Panc1 (cell line): ENCODE data around the gene ZFPL1. TPM values are rescaled to one million over a fixed set of nuclear protein-coding genes. Genes with fewer than 3 reads are reported as not detected.

ENCODE experiments used
- ATAC-seq: fragments of 200-7000 bp; cut with Tn5 transposase; 2 replicates; pipeline ENCODE4 v1.9.1; 2020; ENCODE audit warnings: mild to moderate bottlenecking, moderate library complexity
- BruUV-seq: library from RNA; stranded (reverse); fragments of 400-500 nt; replicated peaks from 2 replicates; lab custom pipeline; 2021; lab: Mats Ljungman, UMichigan
- CTCF ChIA-PET: fragments of 300-600 bp; sonication (Branson Sonifier 250); formaldehyde crosslinking; loops from one replicate; lab custom pipeline; 2022; ENCODE audit warnings: antibody characterized with exemption; lab: Charles Lee
- POLR2A ChIA-PET: fragments of 300-600 bp; sonication (Branson Sonifier 250); formaldehyde crosslinking; loops from one replicate; lab custom pipeline; 2022; ENCODE audit warnings: antibody characterized with exemption; lab: Charles Lee
- DNase-seq: peaks from one replicate; pipeline ENCODE4 v3.0.0-alpha.2; 2010; ENCODE audit warnings: low read depth, low spot score
- H3K27ac ChIP-seq: 2 replicates; pipeline ENCODE4 v1.5.1; 2011; ENCODE audit warnings: mild to moderate bottlenecking, low read length, inconsistent platforms
- H3K27me3 ChIP-seq: fragments of 200-500 bp; sonication (Bioruptor generic); 2 replicates; pipeline ENCODE4 v1.6.0; 2014; ENCODE audit warnings: low read length, inconsistent platforms; ENCODE audit not compliant: control insufficient read depth, insufficient read depth
- H3K36me3 ChIP-seq: fragments of 200-500 bp; sonication (Bioruptor generic); 2 replicates; pipeline ENCODE4 v1.5.1; 2014; ENCODE audit warnings: inconsistent platforms, mild to moderate bottlenecking, low read length, moderate library complexity; ENCODE audit not compliant: control insufficient read depth, insufficient read depth
- H3K4me1 ChIP-seq: 2 replicates; pipeline ENCODE4 v1.5.1; 2011; ENCODE audit warnings: inconsistent platforms, mild to moderate bottlenecking, low read length, moderate library complexity; ENCODE audit not compliant: control insufficient read depth, insufficient read depth
- H3K4me3 ChIP-seq, 2 experiments: 2 replicates each; pipeline ENCODE4 v1.5.1; 2011 to 2012; ENCODE audit warnings: low read depth in 2 of 2, low read length in 2 of 2, mild to moderate bottlenecking in 2 of 2, inconsistent platforms in 1 of 2, moderate library complexity in 1 of 2
- H3K9me3 ChIP-seq: fragments of 200-500 bp; sonication (Bioruptor generic); 2 replicates; pipeline ENCODE4 v1.5.1; 2014; ENCODE audit warnings: low read depth, mild to moderate bottlenecking, inconsistent platforms, low read length, moderate library complexity; ENCODE audit not compliant: control insufficient read depth, insufficient read depth
- POLR2AphosphoS5 ChIP-seq: IDR thresholded peaks from 2 replicates; pipeline ENCODE4 v1.6.1; 2012; ENCODE audit warnings: mild to moderate bottlenecking, low read depth, low read length, moderate library complexity
- TCF7L2 ChIP-seq: IDR thresholded peaks from 2 replicates; pipeline ENCODE4 v1.6.1; 2011; ENCODE audit warnings: mild to moderate bottlenecking, low read depth, low read length, inconsistent platforms
- in situ Hi-C: cut with HindIII; loops from 2 replicates; pipeline ENCODE4 v1.10.0; 2016; ENCODE audit warnings: low sequenced_read_pairs, low pct_unique_long_range_greater_than_20kb
- intact Hi-C: fragments of 100-400 bp; cut with micrococcal nuclease; formaldehyde crosslinking; loops from one replicate; pipeline ENCODE4 v1.10.0; 2022; ENCODE audit not compliant: unreplicated experiment
- total RNA-seq: library from RNA; stranded (reverse); gene quantifications from one replicate; pipeline ENCODE4 v1.2.1, GENCODE V29; 2021; ENCODE audit not compliant: unreplicated experiment
- TF ChIP-seq, protein P1 (sequence below), 2 experiments: IDR thresholded peaks; 2 replicates each; pipeline ENCODE4 v1.6.1; 2011 to 2012; ENCODE audit warnings: low read depth in 2 of 2, control low read depth in 1 of 2, low read length in 1 of 2, mild to moderate bottlenecking in 1 of 2, moderate library complexity in 1 of 2; ENCODE audit not compliant: insufficient read depth in 1 of 2

Gene ZFPL1
- total RNA-seq, 1 experiment from 2014 or later = 68.4 TPM

DNA sequence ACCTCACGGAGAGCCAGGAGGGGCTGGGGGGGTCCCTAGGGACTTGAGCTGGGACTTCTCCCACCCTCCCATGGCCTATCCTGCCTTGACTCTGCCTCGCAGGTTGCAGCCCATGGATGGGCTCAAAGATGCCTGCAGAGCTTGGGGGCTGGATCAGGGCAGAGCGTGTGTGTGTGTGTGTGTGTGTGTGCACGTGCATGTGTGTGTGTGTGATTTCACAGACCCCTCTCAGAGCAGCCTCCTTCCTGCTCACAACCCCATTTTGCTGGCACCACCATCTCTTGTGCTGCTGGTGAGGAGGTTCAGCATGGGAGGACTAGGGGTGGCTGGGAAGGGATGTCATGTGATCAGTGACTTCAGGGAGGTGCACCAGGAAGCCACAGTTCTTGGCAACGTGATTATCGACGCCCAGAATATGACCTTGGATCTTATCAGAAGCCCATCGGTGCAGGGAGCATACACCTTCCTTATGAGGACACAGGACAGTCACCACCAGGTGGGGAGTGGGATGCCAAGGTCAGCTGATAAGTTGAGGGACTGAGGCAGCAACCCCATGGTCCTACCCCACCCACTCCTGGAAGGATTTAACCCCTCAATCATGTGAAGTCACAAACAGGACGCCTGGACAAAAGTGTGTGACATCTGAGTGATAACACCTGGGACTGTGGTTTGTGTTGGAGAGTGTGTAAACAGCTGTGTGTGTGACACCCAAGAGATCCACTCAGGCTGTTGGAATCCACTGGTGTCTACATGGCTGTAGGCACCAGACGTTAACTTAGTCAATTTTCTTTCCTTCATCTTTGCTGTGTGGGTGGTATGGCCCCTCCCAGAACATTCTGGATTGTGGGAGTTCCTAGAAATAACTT, 23.8 kb upstream of the ZFPL1 start:
- H3K4me3 ChIP-seq = no peak overlapping the region
- no TSS peak for BruUV-seq
- H3K9me3 ChIP-seq = no peaks in the 10 kb centered on the region
- no peak for TF ChIP-seq POLR2AphosphoS5
- TF ChIP-seq, protein P1, sequence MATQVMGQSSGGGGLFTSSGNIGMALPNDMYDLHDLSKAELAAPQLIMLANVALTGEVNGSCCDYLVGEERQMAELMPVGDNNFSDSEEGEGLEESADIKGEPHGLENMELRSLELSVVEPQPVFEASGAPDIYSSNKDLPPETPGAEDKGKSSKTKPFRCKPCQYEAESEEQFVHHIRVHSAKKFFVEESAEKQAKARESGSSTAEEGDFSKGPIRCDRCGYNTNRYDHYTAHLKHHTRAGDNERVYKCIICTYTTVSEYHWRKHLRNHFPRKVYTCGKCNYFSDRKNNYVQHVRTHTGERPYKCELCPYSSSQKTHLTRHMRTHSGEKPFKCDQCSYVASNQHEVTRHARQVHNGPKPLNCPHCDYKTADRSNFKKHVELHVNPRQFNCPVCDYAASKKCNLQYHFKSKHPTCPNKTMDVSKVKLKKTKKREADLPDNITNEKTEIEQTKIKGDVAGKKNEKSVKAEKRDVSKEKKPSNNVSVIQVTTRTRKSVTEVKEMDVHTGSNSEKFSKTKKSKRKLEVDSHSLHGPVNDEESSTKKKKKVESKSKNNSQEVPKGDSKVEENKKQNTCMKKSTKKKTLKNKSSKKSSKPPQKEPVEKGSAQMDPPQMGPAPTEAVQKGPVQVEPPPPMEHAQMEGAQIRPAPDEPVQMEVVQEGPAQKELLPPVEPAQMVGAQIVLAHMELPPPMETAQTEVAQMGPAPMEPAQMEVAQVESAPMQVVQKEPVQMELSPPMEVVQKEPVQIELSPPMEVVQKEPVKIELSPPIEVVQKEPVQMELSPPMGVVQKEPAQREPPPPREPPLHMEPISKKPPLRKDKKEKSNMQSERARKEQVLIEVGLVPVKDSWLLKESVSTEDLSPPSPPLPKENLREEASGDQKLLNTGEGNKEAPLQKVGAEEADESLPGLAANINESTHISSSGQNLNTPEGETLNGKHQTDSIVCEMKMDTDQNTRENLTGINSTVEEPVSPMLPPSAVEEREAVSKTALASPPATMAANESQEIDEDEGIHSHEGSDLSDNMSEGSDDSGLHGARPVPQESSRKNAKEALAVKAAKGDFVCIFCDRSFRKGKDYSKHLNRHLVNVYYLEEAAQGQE (IDR thresholded peaks at IDR 0.05; ENCODE audit: insufficient read depth in 1 of 2, low read depth in 2 of 2, low read length in 1 of 2) = no peak
- TF ChIP-seq TCF7L2 = no peak
- H3K4me1 ChIP-seq = no peaks in the 10 kb centered on the region
- DNase-seq = no peak
- H3K27ac ChIP-seq = no peak overlapping the region
- in situ Hi-C loops = no loop called here
- no peaks in the 10 kb centered on the region for H3K36me3 ChIP-seq
- POLR2A ChIA-PET = no interaction called here
- H3K27me3 ChIP-seq = no peaks in the 10 kb centered on the region
- no peak for ATAC-seq
- intact Hi-C loops = no loop called here
- CTCF ChIA-PET = no interaction called here

DNA sequence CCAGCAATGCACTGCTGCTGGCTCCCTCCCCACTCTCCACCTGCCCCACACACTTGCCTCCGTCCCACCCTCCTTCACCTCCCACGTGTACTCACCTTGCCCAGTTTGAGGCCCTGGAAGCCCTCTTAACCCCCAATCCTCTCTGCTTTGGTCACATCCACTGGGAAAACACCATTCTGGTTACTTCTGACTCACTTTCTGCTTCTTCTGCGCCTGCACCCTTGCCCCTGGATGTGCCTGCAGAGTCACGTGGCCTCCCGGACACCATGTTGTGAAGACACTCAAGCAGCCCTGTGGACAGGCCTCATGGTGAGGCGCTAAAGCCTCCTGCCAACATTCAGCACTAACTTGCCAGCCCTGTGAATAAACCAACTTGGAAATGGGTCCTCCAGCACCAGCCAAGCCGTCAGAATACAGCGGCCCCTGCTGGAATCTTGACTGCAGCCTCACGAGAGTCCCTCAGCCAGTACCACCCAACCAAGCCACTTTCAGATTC, 23.1 kb upstream of the ZFPL1 start:
- Histone ChIP-seq H3K4me1 (no peaks in the 10 kb centered on the region), H3K36me3 (no peaks in the 10 kb centered on the region), H3K4me3 (no peak overlapping the region), H3K9me3 (no peaks in the 10 kb centered on the region), H3K27me3 (no peaks in the 10 kb centered on the region), H3K27ac (no peak overlapping the region)
- TF ChIP-seq TCF7L2 = no peak
- POLR2A ChIA-PET = no interaction called here
- BruUV-seq = no TSS peak
- ATAC-seq (peak; percentile 51), DNase-seq (no peak)
- in situ Hi-C loops = no loop called here
- CTCF ChIA-PET = no interaction called here
- intact Hi-C loops = no loop called here

- no TSS peak for BruUV-seq
- ATAC-seq = no peak
- Histone ChIP-seq H3K27ac (no peak overlapping the region), H3K27me3 (no peaks in the 10 kb centered on the region), H3K36me3 (no peaks in the 10 kb centered on the region), H3K4me3 (no peak overlapping the region), H3K4me1 (no peaks in the 10 kb centered on the region), H3K9me3 (no peaks in the 10 kb centered on the region)
- intact Hi-C loops = no loop called here
- in situ Hi-C loops = no loop called here
- no peak for TF ChIP-seq TCF7L2
- DNase-seq = no peak
- POLR2A ChIA-PET = no interaction called here
- CTCF ChIA-PET = interaction anchor here (0.6 kb wide), 1 partner anchor 67 kb away, joined by 3 read pairs; no protein-coding TSS in a partner anchor
Measured at GRCh38 chr11:65063532-65063931, 20.5 kb upstream of the ZFPL1 start.
